GM23338 (cell line): ENCODE data around the gene IQCC. TPM values are rescaled to one million over a fixed set of nuclear protein-coding genes. Genes with fewer than 3 reads are reported as not detected.

ENCODE experiments used
- ATAC-seq: fragments of 200-7000 bp; cut with Tn5 transposase; 3 replicates; pipeline ENCODE4 v1.9.1; 2020
- DNase-seq: peaks from one replicate; pipeline ENCODE4 v3.0.0-alpha.2; 2015; ENCODE audit warnings: low spot score
- H2AFZ ChIP-seq: fragments of 200-600 bp; sonication (generic); 2 replicates; pipeline ENCODE4 v1.8.0; 2016; ENCODE audit warnings: antibody characterized with exemption, mild to moderate bottlenecking, moderate library complexity
- H3F3A ChIP-seq: fragments of 200-600 bp; sonication (generic); replicated peaks from 2 replicates; pipeline ENCODE4 v1.8.0; 2017; ENCODE audit warnings: antibody characterized with exemption, mixed run types, low read depth
- H3K27ac ChIP-seq: fragments of 200-600 bp; sonication (generic); 2 replicates; pipeline ENCODE4 v1.6.1; 2016; ENCODE audit warnings: low read depth
- H3K27me3 ChIP-seq: fragments of 200-600 bp; sonication (generic); 2 replicates; pipeline ENCODE4 v1.8.0; 2016; ENCODE audit warnings: mild to moderate bottlenecking, mixed run types, moderate library complexity; ENCODE audit not compliant: insufficient read depth
- H3K36me3 ChIP-seq: fragments of 200-600 bp; sonication (generic); 2 replicates; pipeline ENCODE4 v1.8.0; 2016; ENCODE audit warnings: mild to moderate bottlenecking; ENCODE audit not compliant: insufficient read depth
- H3K4me1 ChIP-seq: fragments of 200-600 bp; sonication (generic); 2 replicates; pipeline ENCODE4 v1.8.0; 2016; ENCODE audit warnings: mild to moderate bottlenecking, moderate library complexity; ENCODE audit not compliant: insufficient read depth
- H3K4me2 ChIP-seq: fragments of 200-600 bp; sonication (generic); 2 replicates; pipeline ENCODE4 v1.7.1; 2017; ENCODE audit warnings: mixed run types
- H3K4me3 ChIP-seq: fragments of 200-600 bp; sonication (generic); 2 replicates; pipeline ENCODE4 v1.6.1; 2016; ENCODE audit warnings: mixed run types
- H3K79me2 ChIP-seq: fragments of 200-600 bp; sonication (generic); replicated peaks from 2 replicates; pipeline ENCODE4 v1.8.0; 2017; ENCODE audit warnings: mild to moderate bottlenecking; ENCODE audit not compliant: insufficient read depth
- H3K9me2 ChIP-seq: fragments of 200-600 bp; sonication (generic); 2 replicates; pipeline ENCODE4 v1.8.0; 2017; ENCODE audit not compliant: insufficient read depth
- H4K20me1 ChIP-seq: fragments of 200-600 bp; sonication (generic); replicated peaks from 2 replicates; pipeline ENCODE4 v1.8.0; 2017; ENCODE audit warnings: mild to moderate bottlenecking; ENCODE audit not compliant: insufficient read depth
- H3K27ac Mint-ChIP-seq: 2 replicates; pipeline ENCODE4 v1.8.0; 2020; ENCODE audit warnings: inconsistent platforms, mild to moderate bottlenecking, moderate library complexity, mixed read lengths
- H3K27me3 Mint-ChIP-seq: 3 replicates; pipeline ENCODE4 v1.8.0; 2022; ENCODE audit warnings: low read depth, mild to moderate bottlenecking, moderate library complexity, mixed read lengths, inconsistent platforms; ENCODE audit not compliant: insufficient read depth, poor library complexity
- H3K36me3 Mint-ChIP-seq: 3 replicates; pipeline ENCODE4 v1.8.0; 2021; ENCODE audit warnings: low read depth, mild to moderate bottlenecking, inconsistent platforms, moderate library complexity, mixed read lengths
- H3K4me1 Mint-ChIP-seq: 3 replicates; pipeline ENCODE4 v1.8.0; 2020; ENCODE audit warnings: mild to moderate bottlenecking, inconsistent platforms, mixed read lengths
- H3K4me3 Mint-ChIP-seq: 3 replicates; pipeline ENCODE4 v1.8.0; 2021; ENCODE audit warnings: moderate library complexity, mild to moderate bottlenecking, inconsistent platforms, mixed read lengths
- H3K9me3 Mint-ChIP-seq: 3 replicates; pipeline ENCODE4 v1.8.0; 2020; ENCODE audit warnings: moderate library complexity, mild to moderate bottlenecking, inconsistent platforms, mixed read lengths
- ETS1 ChIP-seq: IDR thresholded peaks from 2 replicates; pipeline ENCODE4 v1.6.1; 2016; ENCODE audit warnings: antibody characterized with exemption
- EZH2phosphoT487 ChIP-seq: fragments of 200-600 bp; sonication (generic); IDR thresholded peaks from one replicate; pipeline ENCODE4 v1.8.1; 2018; ENCODE audit warnings: antibody characterized with exemption; ENCODE audit not compliant: unreplicated experiment
- JUNB ChIP-seq: IDR thresholded peaks from one replicate; pipeline ENCODE4 v1.6.1; 2016; ENCODE audit warnings: antibody characterized with exemption; ENCODE audit not compliant: unreplicated experiment
- POLR2AphosphoS5 ChIP-seq: IDR thresholded peaks from 2 replicates; pipeline ENCODE4 v1.6.1; 2016; ENCODE audit warnings: antibody characterized with exemption, low read depth
- STAT1 ChIP-seq: IDR thresholded peaks from one replicate; pipeline ENCODE4 v1.6.1; 2016; ENCODE audit warnings: antibody characterized with exemption; ENCODE audit not compliant: unreplicated experiment
- ZNF114 ChIP-seq: fragments of 250-450 bp; sonication (Bioruptor Pico); IDR thresholded peaks from 2 replicates; pipeline ENCODE4 v1.5.0; 2020; ENCODE audit warnings: mild to moderate bottlenecking, moderate library complexity
- ZNF331 ChIP-seq: fragments of 250-450 bp; sonication (Bioruptor Pico); IDR thresholded peaks from 2 replicates; pipeline ENCODE4 v1.5.0; 2020; ENCODE audit warnings: low read depth, mild to moderate bottlenecking, moderate library complexity
- polyA plus RNA-seq: library from polyadenylated mRNA; unstranded; fragments of >200 nt; fragmentation: Nextera tagmentation; extraction: Ambion mirVana; gene quantifications from 2 replicates; pipeline ENCODE4 v1.2.1, GENCODE V29; 2016
- total RNA-seq: library from RNA; depleted of rRNA; stranded (reverse); fragments of >200 nt; shearing (Covaris generic); gene quantifications from 2 replicates; pipeline ENCODE4 v1.2.3, GENCODE V29; 2014
- TF ChIP-seq, protein P1 (sequence below), 2 experiments: fragments of 200-600 bp in 1 of 2; sonication (generic) in 1 of 2; conservative IDR thresholded peaks; 2 replicates each; pipeline versions ENCODE4 v1.5.1 to v1.6.1; 2016 to 2017; ENCODE audit warnings: antibody characterized with exemption in 2 of 2, low read depth in 2 of 2, mild to moderate bottlenecking in 2 of 2, moderate library complexity in 1 of 2

The IQCC gene
- total and polyA plus RNA-seq, 2 experiments from 2014 or later = 1.7 to 3.5 TPM

GRCh38 chr1:32241001-32241763 is 35.7 kb downstream of the IQCC start:
- no peak overlapping the region for H3K27ac Mint-ChIP-seq
- H3K27me3 ChIP-seq = peaks cover 7% of the 10 kb centered on the region; the same call in 1 of the 2 replicates
- H3K4me1 Mint-ChIP-seq = peaks cover 16% of the 10 kb centered on the region
- no peaks in the 10 kb centered on the region for H3K36me3 ChIP-seq
- DNase-seq (peak; percentile 75), ATAC-seq (peak; percentile 30)
- H3K27ac ChIP-seq = peak overlapping the region; percentile 85
- peak overlapping the region; percentile 99 for H3K4me2 ChIP-seq
- H3K9me3 Mint-ChIP-seq = no peaks in the 10 kb centered on the region
- H3K4me3 Mint-ChIP-seq = peak overlapping the region; percentile 88
- peaks cover 13% of the 10 kb centered on the region for H3K27me3 Mint-ChIP-seq
- H3K79me2 ChIP-seq = peaks cover 7% of the 10 kb centered on the region; the same call in 1 of the 2 replicates
- H3K4me1 ChIP-seq = peaks cover 19% of the 10 kb centered on the region
- H2AFZ ChIP-seq = peak overlapping the region; percentile 84
- no peak for TF ChIP-seq JUNB
- TF ChIP-seq STAT1 = no peak
- peak; percentile 47 for TF ChIP-seq POLR2AphosphoS5
- TF ChIP-seq ZNF114 (CRISPR knock-in tag) = no peak
- TF ChIP-seq ZNF331 (CRISPR knock-in tag) = no peak
- TF ChIP-seq EZH2phosphoT487 = no peak
- TF ChIP-seq, protein P1, sequence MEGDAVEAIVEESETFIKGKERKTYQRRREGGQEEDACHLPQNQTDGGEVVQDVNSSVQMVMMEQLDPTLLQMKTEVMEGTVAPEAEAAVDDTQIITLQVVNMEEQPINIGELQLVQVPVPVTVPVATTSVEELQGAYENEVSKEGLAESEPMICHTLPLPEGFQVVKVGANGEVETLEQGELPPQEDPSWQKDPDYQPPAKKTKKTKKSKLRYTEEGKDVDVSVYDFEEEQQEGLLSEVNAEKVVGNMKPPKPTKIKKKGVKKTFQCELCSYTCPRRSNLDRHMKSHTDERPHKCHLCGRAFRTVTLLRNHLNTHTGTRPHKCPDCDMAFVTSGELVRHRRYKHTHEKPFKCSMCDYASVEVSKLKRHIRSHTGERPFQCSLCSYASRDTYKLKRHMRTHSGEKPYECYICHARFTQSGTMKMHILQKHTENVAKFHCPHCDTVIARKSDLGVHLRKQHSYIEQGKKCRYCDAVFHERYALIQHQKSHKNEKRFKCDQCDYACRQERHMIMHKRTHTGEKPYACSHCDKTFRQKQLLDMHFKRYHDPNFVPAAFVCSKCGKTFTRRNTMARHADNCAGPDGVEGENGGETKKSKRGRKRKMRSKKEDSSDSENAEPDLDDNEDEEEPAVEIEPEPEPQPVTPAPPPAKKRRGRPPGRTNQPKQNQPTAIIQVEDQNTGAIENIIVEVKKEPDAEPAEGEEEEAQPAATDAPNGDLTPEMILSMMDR (conservative IDR thresholded peaks at IDR 0.05; ENCODE audit: low read depth in 2 of 2) = peak in 1 of 2 experiments; percentile 14; a peak in 1 of 4 replicates
- no peak for TF ChIP-seq ETS1
- H4K20me1 ChIP-seq = no peaks in the 10 kb centered on the region
- no peaks in the 10 kb centered on the region for H3K9me2 ChIP-seq
- no peaks in the 10 kb centered on the region; the same call in 2 of the 3 replicates for H3K36me3 Mint-ChIP-seq
- peak overlapping the region; percentile 66 for H3K4me3 ChIP-seq
- H3F3A ChIP-seq = peaks cover 20% of the 10 kb centered on the region

GRCh38 chr1:32242341-32242851 is 36.9 kb downstream of the IQCC start:
- no peaks in the 10 kb centered on the region; the same call in 2 of the 3 replicates for H3K36me3 Mint-ChIP-seq
- peak overlapping the region; percentile 34; the same call in 1 of the 3 replicates for H3K4me3 Mint-ChIP-seq
- Histone ChIP-seq H4K20me1 (no peaks in the 10 kb centered on the region), H3K27ac (no peak overlapping the region), H3K4me3 (no peak overlapping the region; the same call in 1 of the 2 replicates), H3K36me3 (no peaks in the 10 kb centered on the region), H3K79me2 (peaks cover 7% of the 10 kb centered on the region; the same call in 1 of the 2 replicates), H2AFZ (no peak overlapping the region), H3F3A (peaks cover 20% of the 10 kb centered on the region), H3K9me2 (no peaks in the 10 kb centered on the region), H3K27me3 (peaks cover 7% of the 10 kb centered on the region; the same call in 1 of the 2 replicates), H3K4me2 (peak overlapping the region; percentile 58), H3K4me1 (peaks cover 19% of the 10 kb centered on the region)
- TF ChIP-seq, protein P1 (conservative IDR thresholded peaks at IDR 0.05; ENCODE audit: low read depth in 2 of 2) = peak in 1 of 2 experiments; percentile 21; a peak in 1 of 4 replicates
- no peak for TF ChIP-seq ZNF114 (CRISPR knock-in tag)
- H3K9me3 Mint-ChIP-seq = no peaks in the 10 kb centered on the region
- peak; percentile 46 for DNase-seq
- no peak for ATAC-seq
- peaks cover 20% of the 10 kb centered on the region for H3K27me3 Mint-ChIP-seq
- H3K27ac Mint-ChIP-seq = no peak overlapping the region
- peaks cover 16% of the 10 kb centered on the region for H3K4me1 Mint-ChIP-seq
